ENCODE results near the gene FOSL1.

The FOSL1 gene

DNA sequence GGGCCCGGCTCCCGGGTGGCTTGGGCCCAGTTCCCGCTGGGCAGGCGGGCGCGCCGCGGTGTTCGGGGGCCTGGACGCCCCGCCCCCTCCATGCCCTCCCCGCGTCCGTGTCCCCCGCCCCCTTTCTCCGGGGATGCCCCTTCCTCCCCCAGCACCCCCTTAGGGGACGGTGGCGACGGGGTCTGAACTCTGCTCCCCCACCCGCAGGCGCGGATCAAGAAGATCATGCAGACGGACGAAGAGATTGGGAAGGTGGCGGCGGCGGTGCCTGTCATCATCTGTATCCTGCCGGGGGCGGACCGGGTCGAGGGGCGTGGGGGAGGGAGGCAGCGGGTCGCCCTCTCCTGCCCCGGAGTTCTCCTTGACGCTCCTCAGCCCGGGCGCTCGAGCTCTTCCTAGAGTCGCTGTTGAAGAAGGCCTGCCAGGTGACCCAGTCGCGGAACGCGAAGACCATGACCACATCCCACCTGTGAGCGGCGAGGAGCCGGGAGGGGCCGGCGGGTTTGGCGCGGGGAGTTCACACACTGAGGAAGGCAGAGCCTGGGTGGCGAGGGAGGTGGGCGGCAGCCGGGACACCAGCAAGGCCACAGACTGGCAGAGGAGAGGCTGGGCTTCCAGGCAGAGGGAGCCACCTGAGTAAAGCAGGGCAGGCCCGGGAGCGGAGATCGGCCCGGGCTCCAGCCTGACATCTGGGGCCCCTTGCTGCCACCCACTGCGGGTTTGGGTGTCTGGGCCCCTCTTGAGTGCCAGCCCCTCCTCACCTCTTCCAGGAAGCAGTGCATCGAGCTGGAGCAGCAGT, 19.6 kb upstream of the FOSL1 start:
- DNase-seq (ENCODE audit: low read depth) = no peak

DNA sequence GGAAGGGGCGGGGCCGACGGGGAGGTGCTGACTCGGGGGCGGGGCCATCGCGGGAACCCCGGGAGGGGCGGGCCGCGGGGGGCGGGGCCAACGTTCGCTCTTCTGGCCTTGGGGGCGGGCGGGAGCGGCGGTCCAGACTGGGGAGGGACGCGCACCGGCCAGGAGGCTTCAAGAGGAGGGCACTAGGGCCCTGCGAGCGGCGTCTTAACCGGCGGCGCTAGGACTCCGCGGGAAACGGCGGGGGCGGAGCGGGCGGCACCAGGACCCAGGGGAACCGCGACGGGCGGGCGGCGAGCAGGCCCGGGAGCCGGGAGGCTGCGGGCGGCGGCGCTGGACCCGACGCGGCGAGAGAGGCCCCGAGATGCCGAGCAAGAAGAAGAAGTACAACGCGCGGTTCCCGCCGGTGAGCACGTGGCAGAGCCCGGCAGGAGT, 19.0 kb upstream of the FOSL1 start, which contains the start of gene DRAP1:
Gene DRAP1 (plus strand): TSS at position 286 of the 432 bp plus-strand sequence. CDS start 76 bp downstream, at position 362.
- peak; percentile 99 for DNase-seq (ENCODE audit: low read depth)

DNA sequence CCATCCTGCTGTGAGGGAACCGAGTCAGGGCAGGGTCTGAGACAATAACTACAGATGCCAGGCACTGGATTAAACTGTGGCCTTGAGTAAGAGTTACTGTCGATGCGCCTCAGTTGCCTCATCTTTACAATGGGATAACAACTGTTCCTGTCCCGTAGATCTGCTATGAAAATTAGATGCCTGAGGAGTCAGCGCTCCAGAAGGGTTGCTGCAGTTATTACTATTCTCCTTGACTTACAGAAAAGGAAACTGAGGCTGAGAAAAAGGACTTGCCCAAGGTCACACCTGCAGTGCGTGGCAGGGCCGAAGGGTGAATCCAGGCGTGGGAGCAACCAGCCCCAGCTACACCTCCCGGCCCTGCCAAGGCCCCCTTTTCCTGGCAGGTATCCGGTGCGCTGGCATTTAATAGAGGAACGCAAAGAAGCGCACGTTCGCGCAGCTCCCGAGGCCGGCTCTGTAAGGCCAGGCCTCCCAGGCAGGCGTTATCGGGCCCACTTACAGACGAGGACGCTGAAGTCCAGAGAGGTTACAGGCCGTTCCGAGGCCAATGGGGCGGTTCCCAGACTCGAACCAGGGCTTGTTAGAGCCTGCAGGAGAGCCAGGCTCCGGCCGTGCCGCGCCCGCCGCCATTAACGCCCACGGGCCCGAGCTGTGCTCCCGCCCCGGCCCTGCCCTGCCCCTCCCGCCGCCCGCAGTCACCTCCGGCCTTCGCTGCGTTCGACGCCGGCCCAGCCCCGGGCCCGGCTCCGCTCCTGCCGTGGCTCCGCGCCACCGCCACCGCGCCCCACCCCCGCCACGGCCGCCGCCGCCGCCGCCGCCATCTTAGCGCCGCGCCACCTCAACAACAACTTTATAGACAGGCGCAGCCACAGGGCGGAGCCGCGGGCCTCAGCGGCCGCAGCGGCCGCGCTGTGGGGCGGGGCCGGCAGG, 18.3 kb upstream of the FOSL1 start, which contains the start of gene C11orf68:
Gene C11orf68 (minus strand): TSS at position 852 of the 930 bp plus-strand sequence. CDS start 31 bp downstream, at position 821.
- DNase-seq (ENCODE audit: low read depth) = peak; percentile 47

DNA sequence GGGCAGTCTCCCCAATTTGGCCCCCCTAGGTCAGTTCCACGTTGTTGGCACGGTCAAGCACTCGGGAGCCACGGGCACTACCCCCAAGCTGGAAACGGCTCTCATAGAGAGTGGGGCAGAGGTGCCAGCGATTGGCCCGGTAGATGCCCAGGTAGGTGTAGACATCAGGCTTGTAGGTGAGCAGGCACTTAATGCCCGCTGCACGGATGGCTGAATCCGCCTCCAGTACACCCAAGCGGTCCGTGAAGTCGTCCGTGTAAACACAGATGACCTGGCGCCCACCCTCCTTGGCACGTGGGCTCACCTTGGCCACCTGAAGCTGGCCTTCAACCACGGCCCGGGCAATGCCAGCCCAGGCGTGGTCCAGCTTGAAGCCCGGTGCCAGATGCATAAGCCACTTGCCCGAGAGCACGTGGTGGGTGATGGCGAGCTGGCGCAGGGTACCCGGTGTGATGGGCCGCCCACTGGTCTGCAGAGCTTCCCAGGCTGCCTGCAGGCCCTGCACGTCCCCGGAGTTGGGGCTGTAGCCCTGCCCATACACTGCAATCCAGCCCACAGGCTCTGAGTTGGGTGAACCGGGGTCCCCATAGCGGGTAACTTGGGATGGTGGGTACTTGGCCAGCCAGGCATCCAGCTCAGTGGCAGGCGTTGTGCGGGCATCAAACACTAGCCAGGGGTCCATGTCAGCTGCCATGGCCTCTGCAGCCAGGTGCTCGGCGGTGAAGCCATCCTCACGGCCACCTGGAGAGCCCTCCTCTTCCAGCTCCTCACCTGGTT, 17.4 kb upstream of the FOSL1 start:
- no peak for DNase-seq (ENCODE audit: low read depth)

DNA sequence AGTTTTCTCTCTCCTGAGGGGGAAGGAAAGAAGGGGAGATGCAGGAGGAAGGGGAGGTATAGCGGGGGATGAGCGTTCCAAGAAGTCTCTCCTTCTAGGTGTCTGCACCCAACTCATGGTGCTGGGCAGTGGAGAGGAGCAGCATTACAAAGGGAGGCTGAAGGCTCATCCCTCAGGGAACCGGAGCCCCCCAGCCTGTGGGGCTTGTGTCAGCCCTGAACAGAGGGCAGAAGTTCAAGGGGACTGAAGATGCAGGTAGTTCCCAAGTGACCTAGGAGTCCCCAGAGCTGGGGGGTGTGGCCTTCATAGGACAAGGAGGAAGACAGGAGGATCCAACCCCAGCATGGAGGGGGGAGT, 16.9 kb upstream of the FOSL1 start:
- no peak for DNase-seq (ENCODE audit: low read depth)

DNA sequence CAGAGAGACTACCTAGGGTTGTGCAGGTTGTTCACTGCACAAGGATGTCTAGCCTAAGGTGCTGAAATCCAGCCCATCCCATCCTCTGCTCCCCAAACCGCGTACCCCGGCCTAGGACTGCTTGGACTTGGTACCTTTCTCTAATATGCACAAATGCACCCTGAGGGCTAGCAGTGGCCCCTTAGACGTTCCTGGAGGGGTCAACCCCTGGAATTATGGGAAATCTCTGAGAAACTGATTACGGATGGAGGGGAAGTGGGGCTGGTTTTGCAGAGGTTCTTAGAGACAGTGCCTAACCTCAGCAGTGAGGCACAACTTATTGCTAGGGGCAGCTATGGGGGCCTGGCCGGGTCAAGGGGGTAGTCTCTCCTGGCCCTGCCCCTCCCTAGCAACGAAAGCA, 16.2 kb upstream of the FOSL1 start:
- no peak for DNase-seq (ENCODE audit: low read depth)

DNA sequence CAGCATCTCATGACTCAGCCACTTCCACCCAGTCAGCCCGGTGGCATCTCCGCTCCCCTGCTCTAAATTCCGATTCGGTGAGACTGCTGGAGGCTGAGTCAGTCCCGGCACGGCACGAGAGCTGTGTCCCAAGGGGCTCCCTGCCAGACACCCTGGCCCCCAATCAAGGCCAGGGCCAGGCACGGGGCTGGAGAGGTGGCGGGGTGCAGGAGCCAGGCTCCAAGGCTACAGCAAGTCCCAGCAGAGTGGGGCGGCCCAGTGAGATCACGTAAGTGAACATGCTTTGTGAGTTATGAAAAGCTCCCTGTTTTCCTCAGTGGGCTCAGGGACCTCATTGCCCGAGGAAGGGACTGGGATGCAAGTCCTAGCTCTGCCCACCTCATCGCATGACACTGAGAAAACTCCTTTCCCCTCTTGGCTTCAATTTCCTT, 15.6 kb upstream of the FOSL1 start:
- peak; percentile 99 for DNase-seq (ENCODE audit: low read depth)

DNA sequence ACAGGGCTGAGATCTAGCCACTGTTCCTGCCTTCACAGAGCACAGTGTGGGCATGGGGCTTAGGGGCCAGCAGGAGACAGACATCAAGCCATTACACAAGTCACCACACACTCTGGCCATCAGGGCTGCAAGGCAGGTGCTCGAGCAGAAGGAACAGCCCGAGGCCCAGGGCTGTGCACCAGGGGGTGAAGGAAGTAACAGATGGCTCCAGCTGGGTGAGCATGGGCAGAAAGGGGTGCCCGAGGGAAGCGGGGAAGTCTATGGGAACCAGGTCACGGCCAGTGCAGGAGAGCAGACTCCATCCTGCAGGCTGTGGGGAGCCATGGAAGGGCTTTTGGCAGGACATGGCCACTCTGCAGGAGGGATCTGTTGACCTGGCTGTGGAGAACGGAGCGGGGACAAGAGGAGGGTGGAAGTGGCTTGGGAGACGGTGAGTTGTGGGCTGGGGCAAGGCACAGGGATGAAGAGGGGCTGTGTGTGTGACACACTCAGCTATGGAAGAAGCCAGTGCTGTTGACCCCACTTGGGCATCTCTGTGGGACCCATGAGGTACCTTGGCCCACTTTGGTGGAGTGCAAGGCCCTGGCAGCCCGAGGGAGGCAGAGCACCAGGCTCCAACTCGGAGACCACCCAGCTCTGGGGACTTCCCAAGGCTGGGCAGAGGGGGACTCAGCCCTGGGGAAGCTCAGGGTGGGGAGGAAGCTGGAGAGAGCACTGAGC, 15.1 kb upstream of the FOSL1 start:
- no peak for DNase-seq (ENCODE audit: low read depth)

DNA sequence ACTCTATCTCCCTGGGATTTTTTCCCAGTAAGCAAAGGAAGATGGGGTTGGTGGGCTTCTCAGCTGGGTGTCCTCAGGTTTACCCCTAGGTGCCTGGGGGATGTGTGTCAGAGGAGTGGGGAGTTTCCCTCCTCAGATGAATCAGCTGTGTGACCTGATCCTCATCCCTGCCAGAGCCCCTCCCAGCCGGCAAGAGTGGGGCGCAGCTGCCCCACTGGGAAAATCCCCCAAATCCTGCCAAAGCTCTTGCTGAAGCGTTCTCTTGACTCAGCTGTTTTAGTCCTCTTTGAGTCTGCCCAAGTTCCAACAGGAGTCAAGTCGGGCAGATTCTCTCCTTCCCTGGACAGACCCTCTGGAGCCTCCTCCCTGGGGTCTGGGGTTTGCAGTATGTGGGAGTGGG, 12.7 kb upstream of the FOSL1 start:
- DNase-seq (ENCODE audit: low read depth) = peak; percentile 61

DNA sequence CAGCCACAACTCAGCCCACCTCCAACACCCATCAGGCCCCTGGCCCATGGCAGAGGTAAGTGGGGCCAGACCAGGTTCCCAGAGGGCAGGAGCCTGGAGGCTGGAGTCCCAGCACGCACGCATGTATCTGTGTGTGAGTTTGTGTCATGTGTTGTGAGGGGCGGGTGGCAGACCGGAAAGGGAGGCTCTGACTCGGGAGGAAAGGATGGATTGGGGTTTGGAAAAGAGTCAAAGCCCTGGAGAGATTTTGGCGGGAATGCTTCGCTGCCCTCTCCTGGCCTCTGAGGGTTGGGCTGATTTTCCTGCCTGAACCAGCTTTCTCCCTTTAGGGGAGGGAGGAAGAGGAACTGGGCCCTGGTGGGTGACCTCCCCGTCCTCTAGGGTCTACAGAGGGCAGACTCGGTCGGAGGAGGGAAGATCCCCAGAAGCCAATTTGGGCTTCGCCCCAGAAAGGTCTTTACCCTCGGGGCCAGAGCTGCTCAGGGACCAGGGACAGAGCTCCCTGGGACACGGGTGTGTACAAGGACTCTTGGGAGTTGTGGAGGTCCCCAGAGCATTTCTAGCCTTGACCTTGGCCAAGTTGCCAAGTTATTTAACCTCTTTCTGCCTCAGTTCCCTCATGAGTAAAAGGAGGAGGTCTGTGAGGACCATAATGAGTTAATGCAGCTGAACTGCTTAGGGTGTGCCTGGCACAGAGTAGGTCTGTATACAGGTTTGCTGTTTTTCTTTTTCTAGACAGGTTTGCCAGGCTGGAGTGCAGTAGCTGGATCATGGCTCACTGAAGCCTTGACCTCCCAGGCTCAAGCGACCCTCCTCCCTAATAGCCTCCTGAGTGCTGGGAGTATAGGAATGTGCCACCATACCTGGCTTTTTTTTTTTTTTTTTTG, 11.7 kb upstream of the FOSL1 start:
- DNase-seq (ENCODE audit: low read depth) = peak; percentile 94

DNA sequence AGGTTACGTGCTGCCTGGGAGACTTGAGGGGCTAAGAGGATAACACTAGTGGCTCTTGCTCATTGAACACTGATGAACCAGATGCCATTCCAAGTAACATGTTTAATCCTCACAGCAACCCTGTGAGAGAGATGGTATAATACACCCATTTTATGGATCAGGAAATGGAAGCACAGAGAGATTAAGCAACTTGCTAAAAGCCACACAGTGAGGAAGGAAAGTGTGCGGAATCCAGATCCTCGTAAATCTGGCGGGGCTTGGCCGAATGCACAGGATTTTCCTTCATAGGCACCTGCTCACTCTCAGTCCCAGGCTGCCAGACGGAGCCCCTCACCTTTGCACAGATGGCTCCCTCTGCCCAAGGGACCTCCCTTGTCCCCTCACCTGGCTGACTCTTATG, 7.7 kb upstream of the FOSL1 start:
- DNase-seq (ENCODE audit: low read depth) = no peak

DNA sequence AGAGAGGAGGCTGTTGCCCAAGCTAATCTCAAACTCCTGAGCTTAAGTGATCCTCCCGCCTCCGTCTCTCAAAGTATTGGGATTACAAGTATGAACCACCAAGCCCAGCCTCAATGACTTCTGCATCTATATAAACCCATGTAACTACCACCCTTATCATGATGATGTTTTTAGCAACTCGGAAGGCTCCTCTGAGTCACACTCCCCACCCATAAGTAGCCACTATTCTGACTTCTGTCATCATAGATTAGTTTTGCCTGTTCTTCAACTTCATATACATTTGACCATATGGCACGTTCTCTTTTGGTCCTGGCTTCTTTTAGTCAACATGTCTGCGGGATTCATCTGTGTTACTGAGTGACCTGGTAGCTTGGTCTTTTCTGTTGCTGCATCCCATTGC, 6.4 kb upstream of the FOSL1 start:
- peak; percentile 48 for DNase-seq (ENCODE audit: low read depth)

DNA sequence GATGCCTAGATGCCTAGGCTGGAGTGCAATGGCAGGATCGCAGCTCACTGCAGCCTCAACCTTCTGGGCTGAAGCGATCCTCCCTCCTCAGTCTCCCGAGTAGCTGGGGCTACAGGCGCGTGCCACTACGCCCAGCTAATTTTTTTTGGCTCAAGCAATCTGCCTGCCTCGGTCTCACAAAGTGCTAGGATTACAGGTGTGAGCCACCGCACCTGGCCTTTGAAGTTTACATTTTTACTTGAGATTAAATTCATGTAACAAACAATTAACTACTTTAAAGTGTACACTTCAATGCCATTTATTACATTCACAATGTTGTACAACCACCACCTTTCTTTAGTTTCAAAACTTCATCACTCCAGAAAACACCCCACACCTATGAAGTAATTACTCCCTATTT, 3.5 kb upstream of the FOSL1 start:
- no peak for DNase-seq (ENCODE audit: low read depth)

DNA sequence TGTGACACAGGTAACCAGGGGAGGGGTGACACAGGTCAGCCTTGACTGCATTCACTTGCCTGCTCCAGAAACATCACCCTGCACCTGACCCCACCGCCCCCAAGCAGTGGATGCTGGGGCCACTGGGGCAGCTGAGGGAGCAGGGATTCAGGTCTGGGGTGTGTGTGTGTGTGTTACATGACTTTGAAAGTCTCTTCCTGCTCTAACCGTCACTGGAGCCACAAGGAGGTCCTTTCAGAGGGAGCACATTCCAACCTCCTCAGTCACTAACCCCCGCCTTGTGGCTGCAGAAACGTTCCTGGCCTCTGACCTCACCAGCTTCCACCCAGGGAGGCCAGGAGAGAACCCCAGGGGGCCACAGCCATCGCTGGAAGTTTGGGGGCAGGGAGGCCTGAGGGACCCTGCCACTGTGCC, 2.9 kb upstream of the FOSL1 start:
- DNase-seq (ENCODE audit: low read depth) = peak; percentile 97

DNA sequence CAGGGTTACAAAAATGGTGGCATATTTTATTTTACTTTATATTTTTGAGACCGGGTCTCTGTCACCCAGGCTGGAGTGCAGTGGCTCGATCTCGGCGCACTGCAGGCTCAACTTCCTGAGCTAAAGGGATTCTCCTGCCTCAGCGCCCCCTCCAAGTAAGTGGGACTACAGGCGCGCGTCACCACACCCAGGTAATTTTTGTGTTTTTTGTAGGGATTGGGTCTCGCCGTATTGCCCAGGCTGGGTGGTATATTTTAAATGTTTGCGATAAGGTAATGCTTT, 652 bp upstream of the FOSL1 start:
- DNase-seq (ENCODE audit: low read depth) = no peak

DNA sequence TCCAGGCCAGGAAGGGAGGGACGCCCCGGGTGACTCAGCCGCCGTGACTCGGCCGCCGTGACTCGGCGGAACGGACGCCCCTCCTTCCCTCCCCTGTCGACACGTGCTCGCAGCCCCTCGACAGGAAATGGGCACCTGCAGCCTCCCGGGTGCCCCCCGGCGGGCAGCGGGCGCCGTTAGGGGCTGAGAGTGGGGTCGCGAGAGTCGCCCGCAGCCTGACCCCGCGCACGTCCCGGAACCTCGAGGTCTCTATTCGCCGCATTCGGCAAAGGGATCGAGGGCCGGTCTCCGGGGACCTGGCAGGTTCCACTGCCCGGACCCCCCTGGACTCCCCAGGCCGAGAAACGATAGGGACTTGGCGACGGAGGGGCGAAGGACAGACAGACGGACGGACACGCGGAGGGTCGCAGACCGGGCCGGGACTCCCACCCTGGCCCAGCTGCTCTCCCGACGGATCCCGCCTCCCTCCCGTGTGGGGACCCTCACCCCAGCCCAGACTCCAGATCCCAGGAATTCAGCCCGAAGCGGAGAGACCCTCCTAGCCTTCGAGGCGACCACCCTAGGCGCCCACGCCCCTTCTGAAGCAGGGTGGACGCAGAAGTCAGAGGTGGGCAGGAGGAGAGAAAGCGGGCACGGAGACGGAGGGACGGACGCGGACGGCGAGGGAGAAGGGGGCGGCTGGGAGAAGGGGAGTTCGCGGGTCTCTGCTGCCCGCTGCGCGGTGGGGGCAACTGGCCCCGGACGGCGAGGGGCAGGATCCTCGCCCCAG, 648 bp downstream of the FOSL1 start:
- DNase-seq (ENCODE audit: low read depth) = peak; percentile 87

DNA sequence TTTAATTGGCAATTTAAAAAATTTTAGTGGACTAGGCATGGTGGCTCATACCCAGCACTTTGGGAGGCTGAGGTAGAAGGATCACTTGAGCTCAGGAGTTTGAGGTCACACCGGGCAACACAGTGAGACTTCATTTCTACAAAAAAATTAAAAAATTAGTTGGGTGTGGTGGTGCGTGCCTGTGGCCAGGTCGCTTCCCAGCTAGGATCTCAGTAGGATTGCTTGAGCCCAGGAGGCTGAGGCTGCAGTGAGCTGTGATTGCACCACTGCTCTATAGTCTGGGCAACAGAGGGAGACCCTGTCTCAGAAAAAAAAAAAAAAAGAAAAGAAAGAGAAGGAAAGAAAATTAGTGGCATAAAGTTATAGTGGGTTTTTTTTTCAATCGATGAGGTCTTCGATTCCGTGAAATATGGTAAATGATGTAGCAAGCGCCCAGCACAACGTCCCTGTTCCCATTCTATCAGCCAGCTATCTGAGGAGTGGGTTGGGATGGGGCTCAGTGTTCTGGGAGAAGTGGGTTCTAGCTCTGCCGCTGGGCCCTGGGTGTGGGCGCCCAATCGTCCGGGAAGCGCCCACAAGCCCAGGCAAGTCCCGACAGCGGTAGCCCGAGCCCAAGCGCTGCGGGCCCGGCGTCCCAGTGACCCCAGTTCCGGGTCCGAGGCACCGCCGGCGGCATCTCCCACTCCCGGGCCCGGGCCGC, 1.4 kb downstream of the FOSL1 start:
- DNase-seq (ENCODE audit: low read depth) = peak; percentile 54

DNA sequence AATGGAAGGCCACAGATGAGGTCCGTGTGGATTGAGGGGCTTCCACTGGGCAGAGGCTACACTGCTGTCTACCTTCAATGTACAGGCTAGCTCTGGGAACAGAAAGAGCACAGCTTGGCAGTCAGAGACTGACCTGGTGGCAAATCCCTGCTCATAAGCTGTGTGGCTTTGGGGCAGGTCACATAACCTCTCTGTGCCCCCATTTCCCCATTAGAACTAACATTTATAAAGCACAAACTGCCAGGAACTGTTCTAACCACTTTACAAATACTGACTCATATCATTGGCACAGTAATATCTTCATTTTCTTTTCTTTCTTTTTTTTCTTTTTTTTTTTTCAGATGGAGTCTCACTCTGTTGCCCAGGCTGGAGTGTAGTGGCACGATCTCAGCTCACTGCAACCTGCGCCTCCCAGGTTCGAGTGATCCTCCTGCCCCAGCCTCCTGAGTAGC, 3.1 kb downstream of the FOSL1 start:
- DNase-seq (ENCODE audit: low read depth) = no peak
